ENCODE data around the gene SKP1.
A peak's percentile ranks its signal among the peaks of the same experiment; 100 is the strongest.

SKP1 gene

DNA sequence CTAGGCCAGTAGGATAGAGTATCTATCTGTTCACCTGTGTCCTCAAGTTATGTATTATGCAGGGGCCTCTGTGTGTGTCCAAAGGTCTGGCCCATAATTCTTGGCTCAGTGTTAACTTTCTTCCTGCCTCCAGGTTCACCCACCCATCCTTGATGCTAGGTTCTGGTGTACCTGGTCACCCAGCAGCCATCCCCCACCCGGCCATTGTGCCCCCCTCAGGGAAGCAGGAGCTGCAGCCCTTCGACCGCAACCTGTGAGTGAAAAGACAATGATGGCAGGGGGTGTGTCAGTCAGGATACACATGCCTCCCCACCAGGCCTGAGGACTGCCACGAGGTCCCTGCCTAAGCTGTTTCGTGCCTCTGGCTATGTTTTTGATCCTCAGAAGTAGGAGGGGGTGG, 34.7 kb downstream of the SKP1 start:
- H3K9me3 ChIP-seq (ENCODE audit: severe bottlenecking) = no peaks in the 10 kb centered on the region
- TF ChIP-seq, protein P1, sequence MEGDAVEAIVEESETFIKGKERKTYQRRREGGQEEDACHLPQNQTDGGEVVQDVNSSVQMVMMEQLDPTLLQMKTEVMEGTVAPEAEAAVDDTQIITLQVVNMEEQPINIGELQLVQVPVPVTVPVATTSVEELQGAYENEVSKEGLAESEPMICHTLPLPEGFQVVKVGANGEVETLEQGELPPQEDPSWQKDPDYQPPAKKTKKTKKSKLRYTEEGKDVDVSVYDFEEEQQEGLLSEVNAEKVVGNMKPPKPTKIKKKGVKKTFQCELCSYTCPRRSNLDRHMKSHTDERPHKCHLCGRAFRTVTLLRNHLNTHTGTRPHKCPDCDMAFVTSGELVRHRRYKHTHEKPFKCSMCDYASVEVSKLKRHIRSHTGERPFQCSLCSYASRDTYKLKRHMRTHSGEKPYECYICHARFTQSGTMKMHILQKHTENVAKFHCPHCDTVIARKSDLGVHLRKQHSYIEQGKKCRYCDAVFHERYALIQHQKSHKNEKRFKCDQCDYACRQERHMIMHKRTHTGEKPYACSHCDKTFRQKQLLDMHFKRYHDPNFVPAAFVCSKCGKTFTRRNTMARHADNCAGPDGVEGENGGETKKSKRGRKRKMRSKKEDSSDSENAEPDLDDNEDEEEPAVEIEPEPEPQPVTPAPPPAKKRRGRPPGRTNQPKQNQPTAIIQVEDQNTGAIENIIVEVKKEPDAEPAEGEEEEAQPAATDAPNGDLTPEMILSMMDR (IDR thresholded peaks at IDR 0.05; ENCODE audit: low read depth, low read length) = no peak
- H3K4me3 ChIP-seq (ENCODE audit: low read depth, low read length) = no peak overlapping the region
- peaks cover 70% of the 10 kb centered on the region for H3K36me3 ChIP-seq
- DNase-seq = peak; percentile 4
- no peak overlapping the region for H3K27ac ChIP-seq
- H3K27me3 ChIP-seq (ENCODE audit: insufficient read depth, low read depth, severe bottlenecking) = no peaks in the 10 kb centered on the region

DNA sequence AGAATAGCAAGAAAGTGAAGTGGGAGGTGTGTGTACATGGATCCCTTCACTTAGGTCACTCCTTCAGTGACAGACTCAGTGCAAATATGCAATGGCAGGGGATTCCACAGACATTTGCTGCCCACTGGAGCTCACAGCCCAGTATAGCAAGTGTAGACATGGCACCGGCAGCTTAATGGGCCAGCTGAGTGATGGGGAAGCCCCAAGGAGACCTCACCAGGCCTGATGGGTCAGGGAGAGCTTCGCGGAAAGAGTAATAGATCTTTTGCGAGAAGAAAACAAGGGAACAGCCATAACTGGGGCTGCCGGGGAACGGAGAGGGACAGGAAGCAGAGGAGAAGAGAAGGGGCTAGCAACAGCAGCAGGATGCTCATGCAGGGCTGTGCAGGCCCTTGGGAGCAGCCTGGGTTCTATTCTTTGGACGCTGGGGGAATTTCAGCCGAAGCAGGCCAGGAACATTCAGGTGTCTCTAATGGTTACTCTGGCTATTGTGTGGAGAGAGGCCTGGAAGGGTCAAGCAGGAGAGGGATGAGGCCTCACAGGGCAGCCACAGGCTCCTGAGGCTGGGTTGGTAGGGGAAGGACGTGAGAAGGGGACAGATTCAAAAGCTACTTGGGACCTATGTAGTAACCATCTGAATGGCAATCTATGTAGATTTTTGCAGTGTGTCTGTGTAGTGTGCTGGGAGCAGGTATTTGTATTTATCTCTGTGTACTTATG, 35.3 kb downstream of the SKP1 start:
- Histone ChIP-seq H3K9me3 (ENCODE audit: severe bottlenecking) (no peaks in the 10 kb centered on the region), H3K36me3 (peaks cover 68% of the 10 kb centered on the region), H3K27ac (no peak overlapping the region), H3K4me3 (ENCODE audit: low read depth, low read length) (no peak overlapping the region), H3K27me3 (ENCODE audit: insufficient read depth, low read depth, severe bottlenecking) (no peaks in the 10 kb centered on the region)
- TF ChIP-seq, protein P1 (IDR thresholded peaks at IDR 0.05; ENCODE audit: low read depth, low read length) = 0 out of 2 replicates have a peak, but pooled peaks have one; percentile 7
- no peak for DNase-seq

DNA sequence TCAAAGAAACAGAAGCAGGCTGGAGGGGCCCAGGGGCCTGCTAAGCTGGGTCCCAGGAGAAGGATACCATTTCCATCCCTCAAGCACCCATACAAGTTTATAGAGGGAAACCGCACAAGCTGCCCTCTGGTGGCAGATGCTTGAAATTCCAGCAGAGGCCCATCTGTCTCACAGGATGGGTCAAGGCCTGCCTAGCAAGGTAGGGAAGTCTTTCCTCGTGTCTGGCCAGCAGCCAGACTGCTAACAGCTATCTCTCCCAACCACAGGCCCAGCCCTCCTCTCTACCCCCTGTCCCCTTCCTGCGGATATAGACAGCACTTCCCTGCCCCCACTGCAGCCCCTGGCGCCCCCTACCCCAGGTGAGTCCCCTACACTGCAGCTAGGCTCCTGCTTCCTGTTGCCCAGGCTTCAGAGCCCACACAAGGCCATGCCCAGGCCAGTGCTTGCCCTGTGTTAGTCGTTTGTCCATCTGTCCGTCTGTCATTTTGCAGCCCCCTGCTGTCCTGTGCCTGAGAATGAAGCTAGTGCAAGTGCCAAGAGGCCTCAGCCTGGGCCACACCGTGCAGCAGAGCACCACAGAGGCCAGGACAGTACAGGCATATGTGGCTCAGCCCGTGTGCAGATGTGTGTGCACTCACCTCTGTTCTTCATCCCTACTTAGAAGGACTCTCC, 36.1 kb downstream of the SKP1 start:
- H3K27me3 ChIP-seq (ENCODE audit: insufficient read depth, low read depth, severe bottlenecking) = no peaks in the 10 kb centered on the region
- DNase-seq = peak; percentile 72
- H3K9me3 ChIP-seq (ENCODE audit: severe bottlenecking) = no peaks in the 10 kb centered on the region
- no peak overlapping the region; the same call in 1 of the 2 replicates for H3K27ac ChIP-seq
- TF ChIP-seq, protein P1 (IDR thresholded peaks at IDR 0.05; ENCODE audit: low read depth, low read length) = peak; percentile 82
- H3K4me3 ChIP-seq (ENCODE audit: low read depth, low read length) = no peak overlapping the region
- H3K36me3 ChIP-seq = peaks cover 63% of the 10 kb centered on the region

DNA sequence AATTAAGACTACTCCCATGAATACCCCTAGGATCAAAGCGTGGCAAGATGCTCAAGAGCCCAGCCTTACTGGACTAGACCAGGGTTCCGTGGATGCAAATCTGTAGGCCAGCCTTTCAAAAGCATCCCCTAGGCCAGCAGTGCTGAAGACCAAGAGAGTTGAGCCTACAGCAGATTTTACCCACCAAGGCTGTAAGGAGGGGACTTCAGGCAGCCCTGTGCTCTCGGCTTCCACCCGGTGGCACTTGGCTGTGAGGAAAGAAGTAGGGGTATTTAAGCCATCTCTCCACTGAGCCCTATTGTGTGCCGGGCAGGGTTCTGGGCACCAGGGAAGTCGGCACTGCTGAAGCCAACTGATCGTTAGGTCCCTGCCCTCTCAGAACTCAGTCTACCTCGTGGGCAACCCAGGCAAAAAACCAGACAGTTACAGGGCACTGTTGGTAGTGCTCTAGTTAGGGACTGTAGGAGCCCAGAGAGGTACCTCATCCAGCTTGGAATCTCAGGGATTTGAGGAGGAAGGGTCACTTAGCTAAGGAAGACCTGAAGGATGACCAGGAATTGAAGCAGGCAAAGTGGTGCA, 36.8 kb downstream of the SKP1 start:
- peaks cover 62% of the 10 kb centered on the region for H3K36me3 ChIP-seq
- no peaks in the 10 kb centered on the region for H3K9me3 ChIP-seq (ENCODE audit: severe bottlenecking)
- H3K27ac ChIP-seq = no peak overlapping the region; the same call in 1 of the 2 replicates
- no peaks in the 10 kb centered on the region for H3K27me3 ChIP-seq (ENCODE audit: insufficient read depth, low read depth, severe bottlenecking)
- DNase-seq = peak; percentile 3
- no peak overlapping the region for H3K4me3 ChIP-seq (ENCODE audit: low read depth, low read length)
- TF ChIP-seq, protein P1 (IDR thresholded peaks at IDR 0.05; ENCODE audit: low read depth, low read length) = no peak

DNA sequence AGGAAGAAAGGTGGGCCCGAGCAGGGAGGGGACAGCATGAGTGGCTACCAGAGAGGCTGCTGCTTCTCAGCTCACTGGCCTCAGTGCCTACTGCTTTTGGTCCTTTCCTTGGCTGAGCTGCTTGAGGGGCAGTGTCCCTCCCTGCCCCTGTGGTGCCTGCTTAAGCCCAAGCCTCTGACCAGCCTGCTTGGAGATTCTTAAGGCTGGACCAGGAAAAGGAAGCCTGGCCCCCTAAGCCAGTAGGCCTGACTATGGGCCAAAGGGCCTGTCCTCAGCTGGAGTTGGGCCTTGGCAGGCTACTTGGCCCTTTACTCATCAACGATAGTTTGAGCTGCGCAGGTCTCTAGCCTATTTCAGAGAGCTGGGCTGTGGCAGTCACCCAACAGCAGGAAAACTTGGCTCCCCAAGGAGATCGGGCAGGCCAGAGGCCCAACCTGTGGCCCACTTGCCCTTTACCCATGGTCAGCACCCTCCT, 37.3 kb downstream of the SKP1 start:
- TF ChIP-seq, protein P1 (IDR thresholded peaks at IDR 0.05; ENCODE audit: low read depth, low read length) = no peak
- peaks cover 60% of the 10 kb centered on the region for H3K36me3 ChIP-seq

More for the DNA sequence above, 37.3 kb downstream of the SKP1 start:
- DNase-seq = peak; percentile 6
- Histone ChIP-seq H3K9me3 (ENCODE audit: severe bottlenecking) (no peaks in the 10 kb centered on the region), H3K27ac (no peak overlapping the region), H3K4me3 (ENCODE audit: low read depth, low read length) (no peak overlapping the region), H3K27me3 (ENCODE audit: insufficient read depth, low read depth, severe bottlenecking) (no peaks in the 10 kb centered on the region)
